Mesendoderm (in vitro differentiated cells): ENCODE results near the gene DGAT2. TPM values are rescaled to one million over a fixed set of nuclear protein-coding genes. Genes with fewer than 3 reads are reported as not detected.

ENCODE experiments used
- DNase-seq: peaks from one replicate; pipeline ENCODE4 v3.0.0; 2013
- H2AK5ac ChIP-seq: 2 replicates; pipeline ENCODE4 v1.6.1; 2013; ENCODE audit warnings: low read length, inconsistent platforms
- H2BK120ac ChIP-seq: 2 replicates; pipeline ENCODE4 v1.6.1; 2013; ENCODE audit warnings: low read depth, mild to moderate bottlenecking, low read length, moderate library complexity, mixed read lengths
- H2BK15ac ChIP-seq: replicated peaks from 2 replicates; pipeline ENCODE4 v1.6.1; 2013; ENCODE audit warnings: low read depth, mild to moderate bottlenecking, moderate library complexity
- H2BK5ac ChIP-seq: 2 replicates; pipeline ENCODE4 v1.6.1; 2013; ENCODE audit warnings: low read length, inconsistent platforms
- H3K18ac ChIP-seq: 2 replicates; pipeline ENCODE4 v1.6.1; 2013; ENCODE audit warnings: mild to moderate bottlenecking, low read length, mixed read lengths
- H3K23ac ChIP-seq: one replicate; pipeline ENCODE4 v1.6.1; 2013; ENCODE audit warnings: low read length
- H3K27ac ChIP-seq: 2 replicates; pipeline ENCODE4 v1.5.1; 2013; ENCODE audit warnings: low read depth, mild to moderate bottlenecking, inconsistent platforms, low read length, moderate library complexity
- H3K27me3 ChIP-seq: 2 replicates; pipeline ENCODE4 v1.6.1; 2013; ENCODE audit warnings: low read length, control low read depth, mild to moderate bottlenecking, inconsistent platforms; ENCODE audit not compliant: insufficient read depth, poor library complexity
- H3K36me3 ChIP-seq: 2 replicates; pipeline ENCODE4 v1.6.1; 2013; ENCODE audit warnings: low read length, inconsistent platforms; ENCODE audit not compliant: control insufficient read depth, insufficient read depth
- H3K4ac ChIP-seq: one replicate; pipeline ENCODE4 v1.6.1; 2013; ENCODE audit warnings: low read depth, mild to moderate bottlenecking, low read length, moderate library complexity
- H3K4me1 ChIP-seq: 2 replicates; pipeline ENCODE4 v1.6.1; 2013; ENCODE audit warnings: low read depth, low read length, inconsistent platforms; ENCODE audit not compliant: control insufficient read depth
- H3K4me2 ChIP-seq: 2 replicates; pipeline ENCODE4 v1.6.1; 2013; ENCODE audit warnings: low read length
- H3K4me3 ChIP-seq: 2 replicates; pipeline ENCODE4 v1.5.1; 2013; ENCODE audit warnings: mild to moderate bottlenecking, low read length
- H3K56ac ChIP-seq: one replicate; pipeline ENCODE4 v1.6.1; 2013; ENCODE audit warnings: low read length
- H3K79me1 ChIP-seq: 2 replicates; pipeline ENCODE4 v1.6.1; 2013; ENCODE audit warnings: low read length, inconsistent platforms
- H3K79me2 ChIP-seq: 2 replicates; pipeline ENCODE4 v1.6.1; 2013; ENCODE audit warnings: mild to moderate bottlenecking, low read length; ENCODE audit not compliant: control insufficient read depth, insufficient read depth
- H3K9ac ChIP-seq: 2 replicates; pipeline ENCODE4 v1.6.1; 2013; ENCODE audit warnings: low read length, inconsistent platforms
- H4K5ac ChIP-seq: one replicate; pipeline ENCODE4 v1.6.1; 2013; ENCODE audit warnings: low read length
- H4K8ac ChIP-seq: one replicate; pipeline ENCODE4 v1.6.1; 2013; ENCODE audit warnings: low read depth, mild to moderate bottlenecking, control low read depth, low read length, moderate library complexity
- WGBS: extraction: QIAGEN DNeasy Blood & Tissue Kit; methylation state at CpG from one replicate; pipeline ENCODE4 v1.1.7; 2013; ENCODE audit warnings: low lambda C conversion rate, missing lambda C conversion rate; ENCODE audit not compliant: insufficient coverage; ENCODE audit errors: extremely low coverage; 5-methylcytosine and 5-hydroxymethylcytosine counted together
- small RNA-seq: library from polyadenylated mRNA; stranded (forward); fragments of <200 nt; extraction: miRNeasy Mini kit (QIAGEN cat#:217004); gene quantifications from one replicate; pipeline ENCODE3, GENCODE V24; 2013; ENCODE audit not compliant: insufficient read depth

DGAT2 gene

GRCh38 chr11:75849894-75850293 is 81.3 kb downstream of the DGAT2 start:
- H3K18ac ChIP-seq = no peak overlapping the region
- H3K4me2 ChIP-seq = no peak overlapping the region
- no peak overlapping the region for H2AK5ac ChIP-seq
- no peaks in the 10 kb centered on the region for H3K79me1 ChIP-seq
- H4K5ac ChIP-seq = no peak overlapping the region
- H3K9ac ChIP-seq = no peak overlapping the region
- DNase-seq = peak; percentile 2
- H4K8ac ChIP-seq = no peak overlapping the region
- H3K4me1 ChIP-seq = no peaks in the 10 kb centered on the region
- H2BK15ac ChIP-seq = no peak overlapping the region
- no peak overlapping the region for H2BK120ac ChIP-seq
- H3K56ac ChIP-seq = no peak overlapping the region
- H3K27me3 ChIP-seq = no peaks in the 10 kb centered on the region
- no peak overlapping the region for H2BK5ac ChIP-seq
- no peak overlapping the region for H3K4ac ChIP-seq
- H3K23ac ChIP-seq = no peak overlapping the region
- no peak overlapping the region for H3K4me3 ChIP-seq
- H3K79me2 ChIP-seq = no peaks in the 10 kb centered on the region
- H3K36me3 ChIP-seq = no peaks in the 10 kb centered on the region
- H3K27ac ChIP-seq = no peak overlapping the region

DNA sequence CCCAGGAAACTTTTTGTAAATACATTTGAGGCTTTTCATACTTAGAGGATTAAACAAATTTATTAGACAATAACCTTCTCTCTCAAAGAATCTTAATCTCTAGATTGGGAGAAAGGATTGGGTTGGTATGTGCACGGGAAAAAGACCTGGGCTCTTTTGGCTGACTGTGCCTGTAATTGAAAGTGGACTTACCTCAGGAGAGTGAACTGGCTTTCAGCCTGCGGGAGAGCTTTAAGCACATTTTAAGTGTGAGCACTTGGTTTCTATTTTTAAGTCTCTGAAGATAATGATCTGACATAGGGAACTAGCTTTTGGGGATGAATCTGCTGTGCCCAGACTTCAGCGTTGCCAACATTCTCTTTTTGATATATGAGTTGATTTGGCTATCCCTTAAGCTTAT is 82.2 kb downstream of the DGAT2 start:
- no peak overlapping the region for H2AK5ac ChIP-seq
- H3K4ac ChIP-seq = no peak overlapping the region
- H2BK5ac ChIP-seq = no peak overlapping the region
- no peak overlapping the region for H3K4me3 ChIP-seq
- no peaks in the 10 kb centered on the region for H3K36me3 ChIP-seq
- no peak overlapping the region for H3K4me2 ChIP-seq
- no peak overlapping the region for H3K56ac ChIP-seq
- no peaks in the 10 kb centered on the region for H3K4me1 ChIP-seq
- no peaks in the 10 kb centered on the region for H3K79me1 ChIP-seq
- no peak overlapping the region for H3K23ac ChIP-seq
- no peak for DNase-seq
- WGBS = no CpG with 5 or more reads among the region's 3 CpGs
- no peak overlapping the region for H2BK120ac ChIP-seq
- no peaks in the 10 kb centered on the region for H3K79me2 ChIP-seq
- H3K27ac ChIP-seq = no peak overlapping the region
- no peak overlapping the region for H4K5ac ChIP-seq
- H2BK15ac ChIP-seq = no peak overlapping the region
- no peak overlapping the region for H4K8ac ChIP-seq
- H3K27me3 ChIP-seq = no peaks in the 10 kb centered on the region
- no peak overlapping the region for H3K18ac ChIP-seq
- no peak overlapping the region for H3K9ac ChIP-seq

Small RNAs within 50 kb of the gene (small RNA-seq; reads per million reads assigned to genes)
- gene RF00019 (not detected), gene RN7SL786P (not detected)
